Activated naive CD4-positive, alpha-beta T cell treated with anti-CD3 and anti-CD28 coated beads, Interleukin-2, amount 10 ng/mL, durations not matched to agents 7 days and 5 days (primary cell): ENCODE data around the gene CERS1.
"Not testable (repeated sequence)": the region's sequence is repeated elsewhere in the genome, so short reads cannot be mapped to it uniquely, and the experiment has no call there.

Source experiments
- CTCF ChIA-PET: fragments of 350-600 bp; sonication (Branson Sonifier 250); formaldehyde crosslinking; loops from one replicate; lab custom pipeline; 2021; ENCODE audit warnings: antibody characterized with exemption; lab: Charles Lee
- DNase-seq: peaks from one replicate; pipeline ENCODE4 v3.0.0-alpha.2; 2020
- H3K27ac Mint-ChIP-seq: one replicate; pipeline ENCODE4 v1.8.0; 2021; ENCODE audit warnings: mild to moderate bottlenecking, moderate library complexity, mixed read lengths
- H3K27me3 Mint-ChIP-seq: one replicate; pipeline ENCODE4 v1.8.0; 2021; ENCODE audit warnings: mild to moderate bottlenecking, mixed read lengths
- H3K36me3 Mint-ChIP-seq: one replicate; pipeline ENCODE4 v1.8.0; 2021; ENCODE audit warnings: mixed read lengths
- H3K4me1 Mint-ChIP-seq: one replicate; pipeline ENCODE4 v1.8.0; 2021; ENCODE audit warnings: mixed read lengths
- H3K4me3 Mint-ChIP-seq: one replicate; pipeline ENCODE4 v1.8.0; 2021; ENCODE audit warnings: mild to moderate bottlenecking, moderate library complexity, mixed read lengths
- H3K9me3 Mint-ChIP-seq: one replicate; pipeline ENCODE4 v1.8.0; 2021; ENCODE audit warnings: mixed read lengths

CERS1 gene

DNA sequence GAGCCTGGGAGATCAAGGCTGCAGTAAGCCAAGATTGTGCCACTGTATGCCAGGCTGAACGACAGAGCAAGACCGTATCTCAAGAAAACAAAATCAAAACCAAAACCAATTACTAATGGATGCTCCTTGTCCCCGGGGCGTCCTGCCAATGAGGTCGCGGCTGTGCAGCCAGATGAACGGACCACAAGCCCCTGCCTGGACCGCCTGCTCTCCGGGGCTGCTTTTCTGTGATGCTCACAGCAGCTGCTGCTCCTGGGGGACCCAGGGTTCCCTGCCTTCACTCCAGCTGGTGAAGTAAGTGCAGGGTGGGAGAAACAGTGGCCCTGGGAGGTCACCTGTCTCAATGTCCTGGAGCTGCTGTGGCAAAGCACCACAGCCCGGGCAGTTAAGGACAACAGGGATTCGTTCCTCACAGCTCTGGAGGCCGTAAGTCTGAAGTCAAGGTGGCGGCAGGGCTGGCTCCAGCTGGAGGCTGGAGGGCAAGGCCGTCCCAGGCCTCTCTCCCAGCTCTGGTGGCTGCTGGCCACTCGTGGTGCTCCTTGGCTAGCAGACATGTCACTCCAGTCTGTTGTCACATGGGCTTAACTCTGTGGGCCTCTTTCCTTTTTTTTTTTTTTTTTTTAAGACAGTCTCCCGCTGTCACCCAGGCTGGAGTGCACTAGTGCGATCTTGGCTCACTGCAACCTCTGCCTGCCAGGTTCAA is 13.1 kb upstream of the CERS1 start:
- Mint-ChIP-seq H3K36me3 (peaks cover 29% of the 10 kb centered on the region), H3K27ac (no peak overlapping the region)

GRCh38 chr19:18906605-18907519 is 10.9 kb upstream of the CERS1 start:
- no peaks in the 10 kb centered on the region for H3K27me3 Mint-ChIP-seq
- H3K9me3 Mint-ChIP-seq: no peaks in the 10 kb centered on the region
- H3K36me3 Mint-ChIP-seq: peaks cover 22% of the 10 kb centered on the region
- DNase-seq: no peak
- no peak overlapping the region for H3K4me3 Mint-ChIP-seq
- CTCF ChIA-PET: interaction anchor here (1.2 kb wide), 1 partner anchor 12 kb away, joined by 3 read pairs; the partner anchor contains the start of genes COPE and DDX49
- H3K27ac Mint-ChIP-seq: no peak overlapping the region
- no peaks in the 10 kb centered on the region for H3K4me1 Mint-ChIP-seq

More for the DNA sequence above, 13.1 kb upstream of the CERS1 start:
- H3K9me3 Mint-ChIP-seq: no peaks in the 10 kb centered on the region
- DNase-seq: no peak
- no peak overlapping the region for H3K4me3 Mint-ChIP-seq
- H3K4me1 Mint-ChIP-seq: peaks cover 3% of the 10 kb centered on the region
- CTCF ChIA-PET: no interaction called here
- H3K27me3 Mint-ChIP-seq: no peaks in the 10 kb centered on the region

DNA sequence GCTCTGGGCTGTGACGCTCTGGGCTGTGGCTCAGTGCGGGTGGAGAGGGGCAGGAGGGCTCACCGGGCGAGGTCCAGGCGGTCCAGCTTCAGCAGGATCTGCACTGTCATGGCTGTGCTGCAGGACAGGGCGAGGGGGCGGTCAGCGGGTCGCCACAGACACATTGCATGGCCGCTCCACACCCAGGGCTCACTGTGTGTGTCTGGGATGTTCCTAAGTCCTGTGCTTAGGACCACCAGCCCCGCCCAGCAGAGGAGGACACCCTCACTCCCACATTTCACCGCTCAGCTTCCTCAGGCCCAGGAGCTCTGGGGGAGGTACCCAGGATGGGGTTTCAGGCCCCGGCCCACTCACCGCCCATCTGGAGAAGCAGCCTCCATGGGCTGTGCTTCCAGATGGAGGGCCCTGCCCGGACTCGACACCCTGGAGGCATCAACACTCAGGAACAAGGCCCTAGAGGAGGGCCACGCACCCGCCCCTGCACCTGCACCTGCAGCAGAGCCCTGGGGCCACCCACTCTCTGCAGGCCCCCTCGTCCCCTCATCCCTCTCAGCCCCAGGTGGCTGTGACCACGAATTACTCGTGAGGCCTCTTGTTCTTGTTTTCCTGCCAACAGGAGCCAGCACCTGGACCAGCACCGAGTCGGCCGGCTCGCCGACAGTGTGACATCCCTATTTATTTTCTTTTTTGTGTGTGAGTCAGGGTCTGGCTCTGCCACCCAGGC is 9.7 kb upstream of the CERS1 start:
- no peak for DNase-seq
- Mint-ChIP-seq H3K27me3 (no peaks in the 10 kb centered on the region), H3K27ac (no peak overlapping the region), H3K9me3 (no peaks in the 10 kb centered on the region), H3K4me3 (no peak overlapping the region), H3K4me1 (no peaks in the 10 kb centered on the region), H3K36me3 (peaks cover 32% of the 10 kb centered on the region)
- CTCF ChIA-PET: no interaction called here

- Mint-ChIP-seq H3K27ac (no peak overlapping the region), H3K36me3 (peaks cover 33% of the 10 kb centered on the region)
- CTCF ChIA-PET: no interaction called here
Observed at GRCh38 chr19:18905058-18905456, 9.1 kb upstream of the CERS1 start.

GRCh38 chr19:18904334-18905057 is 8.5 kb upstream of the CERS1 start:
- no peak overlapping the region for H3K27ac Mint-ChIP-seq
- no peak for DNase-seq
- no peaks in the 10 kb centered on the region for H3K27me3 Mint-ChIP-seq
- H3K4me1 Mint-ChIP-seq: no peaks in the 10 kb centered on the region
- CTCF ChIA-PET: no interaction called here
- no peaks in the 10 kb centered on the region for H3K9me3 Mint-ChIP-seq
- H3K36me3 Mint-ChIP-seq: peaks cover 29% of the 10 kb centered on the region
- H3K4me3 Mint-ChIP-seq: no peak overlapping the region

More at GRCh38 chr19:18905058-18905456, 9.1 kb upstream of the CERS1 start:
- Mint-ChIP-seq H3K4me3 (no peak overlapping the region), H3K27me3 (no peaks in the 10 kb centered on the region), H3K9me3 (no peaks in the 10 kb centered on the region), H3K4me1 (no peaks in the 10 kb centered on the region)
- DNase-seq: no peak

DNA sequence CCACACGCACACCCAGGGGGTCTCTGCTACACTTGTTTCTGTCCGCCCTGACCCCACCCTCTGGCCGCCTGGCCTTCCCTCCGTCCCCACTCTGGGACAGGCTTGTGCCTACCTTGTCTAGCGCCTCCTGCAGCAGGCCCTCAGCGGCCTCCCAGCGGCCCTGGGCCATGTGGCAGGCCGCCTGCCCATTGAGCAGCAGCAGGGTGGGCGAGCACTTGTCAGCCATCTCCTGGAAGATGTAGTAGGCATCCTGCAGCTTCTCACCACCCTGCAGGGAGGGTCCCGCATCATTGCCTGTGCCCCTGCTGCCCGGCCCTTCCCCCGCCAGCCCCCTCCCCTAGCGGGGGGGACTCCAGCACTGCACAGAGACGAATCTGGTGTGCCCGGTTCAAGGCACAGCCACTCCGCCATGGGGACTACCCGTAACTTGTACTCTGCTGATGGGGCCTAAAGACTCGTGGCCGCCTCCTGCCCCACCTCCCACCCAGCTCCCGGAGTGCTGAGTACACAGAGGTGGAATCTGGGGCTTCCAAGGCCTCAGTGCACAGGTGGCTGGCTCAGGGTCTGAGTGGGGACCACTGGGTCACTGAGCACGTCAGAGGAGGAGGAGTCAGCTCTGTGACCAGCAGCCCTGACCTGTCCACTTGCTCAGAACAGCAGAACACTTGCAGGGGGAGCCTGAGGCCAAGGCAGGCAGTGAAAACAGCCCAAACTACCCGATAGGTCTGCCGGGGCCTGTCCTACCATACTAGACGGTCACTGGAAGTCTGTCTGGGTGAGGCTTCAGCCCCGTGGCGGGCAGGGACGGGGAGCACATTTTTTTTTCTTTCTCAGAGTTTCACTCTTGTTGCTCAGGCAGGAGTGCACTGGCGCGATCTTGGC is 7.4 kb upstream of the CERS1 start:
- DNase-seq: no peak
- H3K27ac Mint-ChIP-seq: no peak overlapping the region
- peaks cover 28% of the 10 kb centered on the region for H3K36me3 Mint-ChIP-seq
- no peaks in the 10 kb centered on the region for H3K9me3 Mint-ChIP-seq
- CTCF ChIA-PET: no interaction called here
- no peaks in the 10 kb centered on the region for H3K27me3 Mint-ChIP-seq
- H3K4me1 Mint-ChIP-seq: no peaks in the 10 kb centered on the region
- no peak overlapping the region for H3K4me3 Mint-ChIP-seq

- not testable (repeated sequence) for DNase-seq, H3K4me1 Mint-ChIP-seq, H3K4me3 Mint-ChIP-seq, H3K27ac Mint-ChIP-seq, H3K27me3 Mint-ChIP-seq, H3K9me3 Mint-ChIP-seq
- H3K36me3 Mint-ChIP-seq: peaks cover 29% of the 10 kb centered on the region
- CTCF ChIA-PET: interaction anchor here (0.6 kb wide), 1 partner anchor 84 kb away, joined by 3 read pairs; no protein-coding TSS in a partner anchor
Observed at GRCh38 chr19:18902519-18902918, 6.6 kb upstream of the CERS1 start.

DNA sequence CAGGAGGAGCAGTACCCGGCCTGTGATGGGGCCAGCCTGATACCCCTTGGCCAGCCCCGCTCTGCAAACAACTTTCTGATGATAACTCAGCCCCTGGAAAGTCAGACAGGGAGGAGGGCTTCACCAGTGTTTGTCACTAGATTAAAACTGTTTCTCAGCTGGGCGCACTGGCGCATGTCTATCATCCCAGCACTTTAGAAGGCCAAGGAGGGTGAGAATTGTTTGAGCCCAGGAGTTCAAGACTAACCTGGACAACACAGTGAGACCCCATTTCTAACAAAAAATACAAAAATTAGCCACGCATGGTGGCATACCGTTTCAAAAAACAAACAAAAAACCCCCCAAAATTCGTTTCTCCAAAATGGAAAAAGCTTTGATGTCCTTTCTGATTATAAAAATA is 5.5 kb upstream of the CERS1 start:
- Mint-ChIP-seq H3K4me3 (no peak overlapping the region), H3K4me1 (peaks cover 6% of the 10 kb centered on the region), H3K27me3 (peaks cover 16% of the 10 kb centered on the region), H3K9me3 (no peaks in the 10 kb centered on the region), H3K27ac (no peak overlapping the region), H3K36me3 (peaks cover 32% of the 10 kb centered on the region)
- DNase-seq: no peak
- CTCF ChIA-PET: no interaction called here

GRCh38 chr19:18900700-18901481 is 4.9 kb upstream of the CERS1 start:
- Mint-ChIP-seq H3K9me3 (no peaks in the 10 kb centered on the region), H3K36me3 (peaks cover 29% of the 10 kb centered on the region), H3K27me3 (peaks cover 20% of the 10 kb centered on the region), H3K27ac (no peak overlapping the region), H3K4me3 (no peak overlapping the region), H3K4me1 (peaks cover 8% of the 10 kb centered on the region)
- no peak for DNase-seq
- CTCF ChIA-PET: no interaction called here

- H3K27me3 Mint-ChIP-seq: peaks cover 27% of the 10 kb centered on the region
- no peak for DNase-seq
- no peak overlapping the region for H3K4me3 Mint-ChIP-seq
- H3K36me3 Mint-ChIP-seq: peaks cover 22% of the 10 kb centered on the region
- CTCF ChIA-PET: no interaction called here
- peaks cover 8% of the 10 kb centered on the region for H3K4me1 Mint-ChIP-seq
- H3K27ac Mint-ChIP-seq: no peak overlapping the region
- no peaks in the 10 kb centered on the region for H3K9me3 Mint-ChIP-seq
Observed at GRCh38 chr19:18899624-18900560, 3.9 kb upstream of the CERS1 start.

DNA sequence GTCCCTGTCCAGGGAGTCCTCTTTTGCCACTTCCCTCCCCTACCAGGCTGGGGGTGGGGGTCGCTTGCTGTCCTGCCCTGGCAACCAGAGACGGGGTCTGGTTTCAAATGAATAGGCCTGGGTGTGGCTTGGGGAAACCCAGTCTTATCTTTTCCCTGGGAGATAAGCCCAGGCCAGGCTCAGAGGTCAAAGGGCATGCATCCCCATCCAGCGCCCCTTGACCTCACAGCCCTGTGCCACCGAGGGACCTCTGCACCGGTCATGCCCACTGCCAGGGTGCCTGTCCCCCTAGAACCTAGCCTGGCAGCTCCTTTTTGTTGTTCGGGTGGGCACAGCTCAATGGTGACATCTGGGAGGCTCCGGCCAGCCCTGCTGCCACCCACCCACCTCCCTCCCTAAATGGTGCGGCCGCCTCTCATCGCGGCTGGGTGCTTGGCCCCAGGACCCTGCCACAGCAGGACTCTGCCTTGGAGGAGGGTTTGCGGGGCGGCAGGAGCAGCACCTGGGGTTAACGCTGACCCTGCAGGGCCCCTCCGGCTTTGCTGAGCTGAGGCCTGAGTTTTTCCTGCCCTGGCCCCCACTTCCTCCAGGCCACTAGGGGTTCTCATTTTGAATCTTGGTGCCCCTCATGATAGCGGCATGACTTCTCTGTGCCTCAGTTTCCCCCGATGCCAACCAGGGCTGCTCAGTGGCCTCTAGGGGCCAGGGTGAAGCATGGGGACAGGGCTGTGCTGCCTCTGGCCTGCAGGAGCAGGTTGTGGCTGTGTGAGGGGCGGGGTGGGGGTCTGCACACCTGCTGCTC is 2.9 kb upstream of the CERS1 start:
- DNase-seq: no peak
- Mint-ChIP-seq H3K36me3 (peaks cover 21% of the 10 kb centered on the region), H3K4me3 (no peak overlapping the region), H3K4me1 (peaks cover 8% of the 10 kb centered on the region), H3K27me3 (peaks cover 38% of the 10 kb centered on the region), H3K27ac (no peak overlapping the region), H3K9me3 (no peaks in the 10 kb centered on the region)
- CTCF ChIA-PET: no interaction called here
